Hepatic stellate cell (primary cell): Measurements from ENCODE around the gene SLC26A3.

ENCODE experiments used
- DNase-seq: peaks from one replicate; pipeline ENCODE4 v3.0.0; 2011; ENCODE audit warnings: low spot score

Gene SLC26A3

GRCh38 chr7:107744345-107744750 lies 58.7 kb downstream of the SLC26A3 start:
- DNase-seq = no peak

- peak; percentile 89 for DNase-seq
These were observed 59.3 kb downstream of the SLC26A3 start, which contains the start of gene CBLL1 for GRCh38 chr7:107743567-107744344. Gene CBLL1, plus strand, starts transcription at chr7:107744142. Its CDS starts 22 bp downstream, at chr7:107744164.

GRCh38 chr7:107742678-107743566 lies 60.1 kb downstream of the SLC26A3 start:
- no peak for DNase-seq

- DNase-seq = no peak
These were observed 74.7 kb downstream of the SLC26A3 start for GRCh38 chr7:107728276-107728675.

GRCh38 chr7:107726356-107727130 lies 76.5 kb downstream of the SLC26A3 start:
- DNase-seq = no peak

GRCh38 chr7:107725138-107725740 lies 77.8 kb downstream of the SLC26A3 start:
- peak; percentile 35 for DNase-seq

GRCh38 chr7:107723255-107723654 lies 79.8 kb downstream of the SLC26A3 start:
- DNase-seq = no peak

- DNase-seq = no peak
These were observed 81.7 kb downstream of the SLC26A3 start for GRCh38 chr7:107721286-107721685.

- no peak for DNase-seq
These were observed 84.4 kb downstream of the SLC26A3 start for GRCh38 chr7:107718456-107719193.

- DNase-seq = peak; percentile 18
These were observed 87.5 kb downstream of the SLC26A3 start for GRCh38 chr7:107715531-107715930.
